GM18508 (cell line): ENCODE data around the gene RAB11FIP4.

Experiments
- ATAC-seq: cut with Tn5 transposase; IDR thresholded peaks from one replicate; pipeline ENCODE4 v1.9.1; 2021; ENCODE audit warnings: moderate number of reproducible peaks; ENCODE audit not compliant: insufficient read depth, unreplicated experiment

Gene RAB11FIP4

GRCh38 chr17:31452561-31453110 is 61.2 kb downstream of the RAB11FIP4 start:
- ATAC-seq, result no peak

GRCh38 chr17:31453896-31454295 is 62.4 kb downstream of the RAB11FIP4 start:
- ATAC-seq, result no peak

- ATAC-seq, result no peak
Observed at GRCh38 chr17:31456814-31457213, 65.3 kb downstream of the RAB11FIP4 start.

GRCh38 chr17:31457391-31458234 is 66.1 kb downstream of the RAB11FIP4 start:
- no peak for ATAC-seq

- no peak for ATAC-seq
Observed at GRCh38 chr17:31458829-31459228, 67.4 kb downstream of the RAB11FIP4 start.

GRCh38 chr17:31459716-31460115 is 68.2 kb downstream of the RAB11FIP4 start:
- no peak for ATAC-seq

GRCh38 chr17:31460226-31460721 is 68.8 kb downstream of the RAB11FIP4 start:
- no peak for ATAC-seq

- ATAC-seq, result no peak
Observed at GRCh38 chr17:31461227-31461810, 69.8 kb downstream of the RAB11FIP4 start.

- no peak for ATAC-seq
Observed at GRCh38 chr17:31462261-31462660, 70.8 kb downstream of the RAB11FIP4 start.

- ATAC-seq, result no peak
Observed at GRCh38 chr17:31466096-31466760, 74.8 kb downstream of the RAB11FIP4 start.

GRCh38 chr17:31467502-31468256 is 76.2 kb downstream of the RAB11FIP4 start:
- no peak for ATAC-seq

- no peak for ATAC-seq
Observed at GRCh38 chr17:31469959-31470358, 78.5 kb downstream of the RAB11FIP4 start.

- no peak for ATAC-seq
Observed at GRCh38 chr17:31470592-31470991, 79.1 kb downstream of the RAB11FIP4 start.

- ATAC-seq, result no peak
Observed at GRCh38 chr17:31472137-31472536, 80.7 kb downstream of the RAB11FIP4 start.

- ATAC-seq, result no peak
Observed at GRCh38 chr17:31475378-31476162, 84.1 kb downstream of the RAB11FIP4 start.

GRCh38 chr17:31476525-31477416 is 85.3 kb downstream of the RAB11FIP4 start:
- no peak for ATAC-seq

GRCh38 chr17:31477417-31478055 is 86.1 kb downstream of the RAB11FIP4 start:
- ATAC-seq, result no peak

- no peak for ATAC-seq
Observed at GRCh38 chr17:31479062-31479408, 87.6 kb downstream of the RAB11FIP4 start.
